MV-4-11 (cell line): ENCODE results near the gene SKOR2.

Source experiments
- DNase-seq: peaks from one replicate; lab custom pipeline; 2025; lab: John Stamatoyannopoulos, UW

SKOR2 gene

GRCh38 chr18:47254341-47254939, 3.0 kb upstream of the SKOR2 start:
- DNase-seq: peak; percentile 2

- no peak for DNase-seq
These were observed 1.7 kb upstream of the SKOR2 start for GRCh38 chr18:47253101-47253654.

- no peak for DNase-seq
These were observed 941 bp downstream of the SKOR2 start for GRCh38 chr18:47250391-47251046.

- no peak for DNase-seq
These were observed 2.0 kb downstream of the SKOR2 start for GRCh38 chr18:47249314-47249981.

- no peak for DNase-seq
These were observed 2.7 kb downstream of the SKOR2 start for GRCh38 chr18:47248604-47249313.

- DNase-seq: no peak
These were observed 3.3 kb downstream of the SKOR2 start for GRCh38 chr18:47248115-47248603.

- no peak for DNase-seq
These were observed 3.9 kb downstream of the SKOR2 start for GRCh38 chr18:47247416-47248114.

GRCh38 chr18:47247036-47247415, 4.4 kb downstream of the SKOR2 start:
- no peak for DNase-seq

- DNase-seq: no peak
These were observed 5.2 kb downstream of the SKOR2 start for GRCh38 chr18:47246027-47246971.

GRCh38 chr18:47244086-47244485, 7.4 kb downstream of the SKOR2 start:
- DNase-seq: no peak

GRCh38 chr18:47235096-47235495, 16.4 kb downstream of the SKOR2 start:
- DNase-seq: no peak

GRCh38 chr18:47226660-47227059, 24.8 kb downstream of the SKOR2 start:
- no peak for DNase-seq

GRCh38 chr18:47215554-47216138, 35.8 kb downstream of the SKOR2 start:
- DNase-seq: peak; percentile 58

- DNase-seq: peak; percentile 23
These were observed 42.3 kb downstream of the SKOR2 start for GRCh38 chr18:47209171-47209570.

GRCh38 chr18:47206945-47207637, 44.4 kb downstream of the SKOR2 start:
- no peak for DNase-seq

- DNase-seq: peak; percentile 2
These were observed 46.4 kb downstream of the SKOR2 start for GRCh38 chr18:47204908-47205522.

GRCh38 chr18:47203626-47204464, 47.6 kb downstream of the SKOR2 start:
- DNase-seq: no peak

- peak; percentile 32 for DNase-seq
These were observed 55.5 kb downstream of the SKOR2 start for GRCh38 chr18:47195961-47196360.
